ENCODE measurements around the gene RAPGEF5.

GRCh38 chr7:22110227-22110839 lies 246.6 kb downstream of the RAPGEF5 start:
- no peak for TF ChIP-seq POLR2A (IDR thresholded peaks at IDR 0.05; ENCODE audit: low read length)
- TF ChIP-seq GATA1 (IDR thresholded peaks at IDR 0.05; ENCODE audit: low read depth, low read length) = no peak

Measured in erythroblast (primary cell).